GM12872 (cell line): ENCODE measurements around the gene ZSWIM6.

Source experiments
- TF ChIP-seq, protein P1 (sequence below): IDR thresholded peaks from 3 replicates; pipeline ENCODE4 v1.5.1; 2011; ENCODE audit warnings: low read depth, mild to moderate bottlenecking, low read length, moderate library complexity; ENCODE audit not compliant: insufficient read depth

The ZSWIM6 gene

DNA sequence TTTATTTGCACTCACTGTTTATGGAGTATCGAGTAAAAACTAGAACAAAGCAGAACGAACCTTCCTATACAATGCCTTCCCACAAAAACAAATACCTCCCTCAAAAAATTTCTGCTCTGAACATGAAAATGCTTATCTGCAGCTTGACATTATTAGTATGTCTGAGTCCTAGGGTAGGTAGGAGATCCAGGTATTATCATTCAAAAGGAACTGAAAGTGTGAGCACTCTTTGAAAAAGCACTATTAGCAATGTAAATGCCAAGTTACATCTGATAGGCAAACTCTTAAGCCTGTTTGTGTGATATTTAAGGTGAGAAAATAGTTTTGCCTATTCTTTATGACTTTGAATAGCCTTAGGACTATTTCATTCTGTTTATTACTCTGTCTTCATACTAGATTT is 47.6 kb downstream of the ZSWIM6 start:
- TF ChIP-seq, protein P1, sequence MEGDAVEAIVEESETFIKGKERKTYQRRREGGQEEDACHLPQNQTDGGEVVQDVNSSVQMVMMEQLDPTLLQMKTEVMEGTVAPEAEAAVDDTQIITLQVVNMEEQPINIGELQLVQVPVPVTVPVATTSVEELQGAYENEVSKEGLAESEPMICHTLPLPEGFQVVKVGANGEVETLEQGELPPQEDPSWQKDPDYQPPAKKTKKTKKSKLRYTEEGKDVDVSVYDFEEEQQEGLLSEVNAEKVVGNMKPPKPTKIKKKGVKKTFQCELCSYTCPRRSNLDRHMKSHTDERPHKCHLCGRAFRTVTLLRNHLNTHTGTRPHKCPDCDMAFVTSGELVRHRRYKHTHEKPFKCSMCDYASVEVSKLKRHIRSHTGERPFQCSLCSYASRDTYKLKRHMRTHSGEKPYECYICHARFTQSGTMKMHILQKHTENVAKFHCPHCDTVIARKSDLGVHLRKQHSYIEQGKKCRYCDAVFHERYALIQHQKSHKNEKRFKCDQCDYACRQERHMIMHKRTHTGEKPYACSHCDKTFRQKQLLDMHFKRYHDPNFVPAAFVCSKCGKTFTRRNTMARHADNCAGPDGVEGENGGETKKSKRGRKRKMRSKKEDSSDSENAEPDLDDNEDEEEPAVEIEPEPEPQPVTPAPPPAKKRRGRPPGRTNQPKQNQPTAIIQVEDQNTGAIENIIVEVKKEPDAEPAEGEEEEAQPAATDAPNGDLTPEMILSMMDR, result no peak

DNA sequence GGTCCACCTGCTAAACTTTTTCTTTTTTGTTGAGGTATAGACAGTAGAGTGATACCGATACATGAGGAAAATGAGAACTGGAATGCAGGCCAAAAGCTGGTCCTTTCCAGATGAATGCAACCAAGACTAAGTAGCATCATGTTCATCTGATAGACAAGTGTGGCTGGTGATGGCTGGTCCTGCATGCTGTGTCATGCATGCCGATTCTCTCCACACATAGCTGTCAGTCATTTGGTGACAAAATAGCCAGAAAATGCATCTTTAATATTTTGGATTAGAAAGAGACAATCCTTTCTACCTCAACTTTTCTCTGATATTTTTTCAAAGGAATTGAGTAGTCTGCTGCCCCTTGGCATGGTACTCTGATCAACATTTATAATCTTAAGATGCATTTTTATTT is 49.9 kb downstream of the ZSWIM6 start:
- TF ChIP-seq, protein P1, result no peak

DNA sequence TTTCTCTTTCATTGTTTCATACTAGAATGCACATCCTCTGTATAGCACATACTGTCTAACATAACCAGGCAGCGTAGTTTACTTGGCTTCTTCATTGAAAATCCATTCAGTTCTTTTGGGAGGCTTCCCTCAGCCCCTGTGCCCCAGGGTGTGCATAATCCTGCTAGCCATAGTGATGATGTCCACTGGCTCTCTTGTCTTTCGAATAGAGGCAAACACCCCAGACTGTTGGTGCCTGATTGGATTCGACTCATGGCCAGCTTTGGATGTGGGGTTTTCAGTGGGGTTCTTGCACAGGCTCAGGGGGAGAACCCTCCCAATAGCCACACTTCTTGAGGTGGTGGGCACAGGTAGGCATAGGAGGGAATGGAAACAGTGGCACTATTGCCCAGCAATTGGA is 53.6 kb downstream of the ZSWIM6 start:
- TF ChIP-seq, protein P1, result no peak

DNA sequence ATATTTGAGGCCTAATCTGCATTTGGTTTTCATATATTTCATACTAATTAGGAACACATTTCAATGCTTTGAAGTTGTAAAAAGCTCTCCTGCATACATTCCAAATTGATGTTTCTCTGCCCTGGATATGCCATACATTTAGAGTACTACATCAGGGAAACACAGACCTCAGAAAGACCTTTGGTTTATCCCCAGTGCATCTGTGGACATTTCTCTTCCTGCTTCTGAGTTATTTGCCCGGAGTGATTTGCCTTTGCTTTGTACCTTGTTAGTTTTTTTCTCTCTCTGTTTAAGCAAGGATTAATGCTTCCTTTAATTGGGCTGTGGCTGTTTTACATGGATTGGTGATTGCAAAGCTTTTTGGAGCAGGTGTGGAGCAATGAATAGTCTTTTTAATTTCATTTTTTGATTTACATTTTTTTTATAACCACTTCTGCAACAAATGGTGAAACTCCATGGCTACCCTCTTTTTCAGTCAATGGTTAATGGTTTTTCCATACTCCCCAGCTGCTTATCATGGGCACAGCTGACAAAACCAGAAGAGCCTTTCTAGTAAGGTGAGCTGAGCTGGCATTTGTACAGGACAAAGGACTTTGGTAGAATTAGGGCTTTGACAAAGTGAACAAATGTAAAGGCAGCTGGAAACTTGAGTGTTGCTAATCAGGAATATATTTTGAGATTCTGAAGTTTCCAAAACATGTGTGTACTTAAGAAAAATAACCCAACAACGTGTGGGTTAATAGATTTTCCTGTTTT is 54.2 kb downstream of the ZSWIM6 start:
- TF ChIP-seq, protein P1, result no peak

DNA sequence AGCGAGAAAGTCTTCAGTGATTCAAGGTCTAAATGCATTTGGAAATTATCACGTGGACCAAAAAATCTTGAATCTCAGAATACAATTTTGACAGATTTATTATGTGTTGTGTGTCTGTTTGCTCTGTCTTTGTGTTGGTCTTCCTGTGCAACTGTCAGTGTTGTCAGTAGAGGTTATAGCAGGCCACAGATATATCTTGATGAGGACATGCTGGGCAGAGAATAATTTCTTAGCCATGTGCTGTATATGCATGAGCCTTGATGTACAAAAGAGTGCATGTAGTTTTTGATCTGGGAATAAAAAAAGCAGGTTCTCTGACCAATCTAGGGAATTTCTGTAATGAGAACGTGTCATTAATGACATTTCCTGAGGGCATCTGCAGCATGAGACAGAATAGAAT is 57.6 kb downstream of the ZSWIM6 start:
- TF ChIP-seq, protein P1, result no peak

DNA sequence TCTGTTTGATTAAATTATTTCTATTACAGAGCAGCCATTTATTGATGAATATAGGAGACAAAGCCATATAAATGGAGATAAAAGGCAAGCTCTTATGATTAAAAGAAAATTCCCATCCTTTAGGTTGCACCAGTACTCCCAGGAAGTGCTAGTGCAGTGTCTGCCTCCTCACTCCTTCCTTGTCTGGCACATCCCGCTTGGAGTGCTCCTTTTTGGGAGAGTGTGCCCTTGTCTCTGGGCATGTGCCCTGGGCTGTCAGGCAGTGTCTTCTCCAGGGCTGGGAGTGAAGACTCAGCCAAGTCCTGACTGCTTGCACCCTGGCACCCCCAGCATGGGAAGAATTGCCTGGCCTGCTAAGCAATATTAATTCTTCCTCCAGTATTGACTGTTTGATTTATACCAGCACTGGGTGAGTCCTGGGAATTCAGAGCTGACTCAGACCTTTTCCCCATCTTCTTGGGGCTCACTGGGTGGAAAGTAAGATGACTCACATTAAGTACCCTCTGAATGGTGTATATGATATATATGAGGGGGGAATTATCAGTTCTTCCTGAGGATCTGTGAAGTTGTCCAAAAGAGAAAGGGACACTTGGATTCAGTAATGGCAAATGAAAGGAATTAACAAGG is 62.1 kb downstream of the ZSWIM6 start:
- TF ChIP-seq, protein P1, result no peak

DNA sequence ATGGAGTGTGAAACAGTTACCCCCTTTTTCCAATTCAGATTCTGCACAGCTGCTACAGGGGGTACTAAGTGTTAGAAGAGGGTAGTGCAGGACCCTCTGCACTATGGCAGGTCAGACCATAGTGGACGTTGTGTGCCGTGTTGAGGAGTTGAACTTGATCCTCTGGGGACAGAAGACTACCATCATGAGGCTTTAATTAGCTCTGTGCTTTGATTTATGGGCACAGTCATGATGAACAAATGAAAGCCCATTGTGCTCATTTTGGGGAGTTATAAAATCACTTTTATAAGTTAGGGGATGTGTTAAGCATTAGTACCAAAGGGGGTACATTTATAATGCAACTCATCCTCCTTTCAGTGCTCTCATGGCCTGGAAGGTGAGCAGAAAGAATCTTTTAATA is 62.7 kb downstream of the ZSWIM6 start:
- TF ChIP-seq, protein P1, result no peak
